NB4 (cell line): ENCODE measurements around the gene MCF2L.

ENCODE experiments used
- DNase-seq: peaks from one replicate; pipeline ENCODE4 v3.0.0; 2010; ENCODE audit warnings: low read depth
- H3K4me3 ChIP-seq: one replicate; pipeline ENCODE4 v1.5.1; 2011; ENCODE audit warnings: mild to moderate bottlenecking, low read depth, low read length, moderate library complexity
- MYC ChIP-seq: IDR thresholded peaks from 2 replicates; pipeline ENCODE4 v1.6.1; 2011; ENCODE audit warnings: low read depth, low read length
- POLR2A ChIP-seq: IDR thresholded peaks from 2 replicates; pipeline ENCODE4 v1.6.1; 2011; ENCODE audit warnings: mild to moderate bottlenecking; ENCODE audit not compliant: insufficient read length; ENCODE audit errors: extremely low read depth
- TF ChIP-seq, protein P1 (sequence below): IDR thresholded peaks from one replicate; pipeline ENCODE4 v1.5.1; 2012; ENCODE audit warnings: low read depth, low read length
- TF ChIP-seq, protein P2 (sequence below): IDR thresholded peaks from 2 replicates; pipeline ENCODE4 v1.6.1; 2011; ENCODE audit warnings: low read depth, low read length

Gene MCF2L

DNA sequence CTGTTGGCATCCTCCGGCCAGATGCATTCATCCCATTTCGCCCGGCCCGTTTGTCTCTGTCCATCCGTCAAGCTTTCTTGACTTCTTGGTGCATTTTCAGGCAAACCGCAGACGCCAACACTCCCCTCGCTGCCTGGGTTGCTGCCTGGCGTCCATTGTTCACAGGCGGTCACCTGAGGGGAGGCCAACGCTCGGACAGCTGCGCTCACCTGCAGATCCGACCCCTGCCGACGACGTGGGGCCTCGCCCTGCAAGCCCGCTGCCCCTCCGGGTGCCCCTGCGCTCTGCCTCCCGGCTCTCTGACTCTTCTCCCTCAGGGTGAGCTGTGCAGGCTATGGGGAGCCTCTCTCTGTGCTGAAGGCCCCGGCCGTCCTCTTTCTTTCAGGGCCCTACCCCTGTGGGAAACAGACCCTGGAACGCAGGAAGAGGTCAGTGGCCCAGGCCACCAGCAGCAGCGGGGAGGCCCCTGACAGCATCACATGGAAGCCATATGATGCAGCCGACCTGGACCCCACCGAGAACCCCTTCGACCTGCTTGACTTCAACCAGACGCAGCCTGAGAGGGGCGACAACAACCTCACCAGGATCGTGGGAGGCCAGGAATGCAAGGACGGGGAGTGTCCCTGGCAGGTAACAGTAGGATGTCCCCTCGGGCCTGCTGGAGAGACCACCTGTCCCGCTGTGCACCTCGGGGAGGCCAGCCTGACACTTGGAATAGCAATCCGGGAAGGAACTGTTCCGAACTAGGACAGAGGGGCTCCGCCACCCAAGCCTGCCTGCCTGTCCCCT, 174.6 kb downstream of the MCF2L start:
- H3K4me3 ChIP-seq: no peak overlapping the region
- TF ChIP-seq, protein P1, sequence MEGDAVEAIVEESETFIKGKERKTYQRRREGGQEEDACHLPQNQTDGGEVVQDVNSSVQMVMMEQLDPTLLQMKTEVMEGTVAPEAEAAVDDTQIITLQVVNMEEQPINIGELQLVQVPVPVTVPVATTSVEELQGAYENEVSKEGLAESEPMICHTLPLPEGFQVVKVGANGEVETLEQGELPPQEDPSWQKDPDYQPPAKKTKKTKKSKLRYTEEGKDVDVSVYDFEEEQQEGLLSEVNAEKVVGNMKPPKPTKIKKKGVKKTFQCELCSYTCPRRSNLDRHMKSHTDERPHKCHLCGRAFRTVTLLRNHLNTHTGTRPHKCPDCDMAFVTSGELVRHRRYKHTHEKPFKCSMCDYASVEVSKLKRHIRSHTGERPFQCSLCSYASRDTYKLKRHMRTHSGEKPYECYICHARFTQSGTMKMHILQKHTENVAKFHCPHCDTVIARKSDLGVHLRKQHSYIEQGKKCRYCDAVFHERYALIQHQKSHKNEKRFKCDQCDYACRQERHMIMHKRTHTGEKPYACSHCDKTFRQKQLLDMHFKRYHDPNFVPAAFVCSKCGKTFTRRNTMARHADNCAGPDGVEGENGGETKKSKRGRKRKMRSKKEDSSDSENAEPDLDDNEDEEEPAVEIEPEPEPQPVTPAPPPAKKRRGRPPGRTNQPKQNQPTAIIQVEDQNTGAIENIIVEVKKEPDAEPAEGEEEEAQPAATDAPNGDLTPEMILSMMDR: no peak
- TF ChIP-seq, protein P2, sequence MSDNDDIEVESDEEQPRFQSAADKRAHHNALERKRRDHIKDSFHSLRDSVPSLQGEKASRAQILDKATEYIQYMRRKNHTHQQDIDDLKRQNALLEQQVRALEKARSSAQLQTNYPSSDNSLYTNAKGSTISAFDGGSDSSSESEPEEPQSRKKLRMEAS: no peak
- no peak for TF ChIP-seq POLR2A
- no peak for TF ChIP-seq MYC
- no peak for DNase-seq

DNA sequence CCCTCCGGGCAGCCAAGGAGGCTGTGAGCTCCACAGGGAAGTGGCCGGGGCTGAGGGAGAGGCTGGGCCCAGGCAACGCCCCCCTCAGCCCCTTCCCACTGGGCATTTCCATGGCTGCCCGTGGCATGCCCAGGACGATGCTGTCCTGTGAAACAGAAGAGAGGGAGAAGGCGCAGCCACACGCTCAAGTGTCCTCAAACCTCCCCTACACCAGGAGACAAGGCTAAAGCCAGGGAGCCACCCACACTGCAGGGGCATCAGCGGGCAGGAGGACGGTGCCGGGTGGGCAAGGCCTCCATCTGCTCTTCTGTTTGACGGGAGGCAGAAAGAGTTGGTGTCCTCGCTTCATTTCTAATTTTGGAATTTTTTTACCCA, 175.2 kb downstream of the MCF2L start:
- no peak overlapping the region for H3K4me3 ChIP-seq
- no peak for DNase-seq
- TF ChIP-seq, protein P1: no peak
- TF ChIP-seq, protein P2: no peak
- TF ChIP-seq MYC: no peak
- TF ChIP-seq POLR2A: no peak

DNA sequence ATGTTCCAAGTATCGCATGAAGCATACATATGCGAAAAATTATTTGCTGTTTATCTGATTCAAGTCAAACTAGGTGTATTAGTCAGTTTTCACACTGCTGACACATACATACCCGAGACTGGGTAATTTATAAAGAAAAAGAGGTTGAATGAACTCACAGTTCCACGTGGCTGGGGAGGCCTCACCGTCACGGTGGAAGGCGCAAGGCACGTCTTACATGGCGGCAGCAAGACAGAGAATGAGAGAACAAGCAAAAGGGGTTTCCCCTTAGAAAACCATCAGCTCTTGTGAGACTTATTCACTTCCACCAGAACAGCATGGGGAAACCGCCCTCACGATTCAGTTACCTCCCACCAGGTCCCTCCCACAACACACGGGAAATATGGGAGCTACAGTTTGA, 176.5 kb downstream of the MCF2L start:
- no peak for DNase-seq
- TF ChIP-seq, protein P2: no peak
- TF ChIP-seq, protein P1: no peak
- no peak overlapping the region for H3K4me3 ChIP-seq

DNA sequence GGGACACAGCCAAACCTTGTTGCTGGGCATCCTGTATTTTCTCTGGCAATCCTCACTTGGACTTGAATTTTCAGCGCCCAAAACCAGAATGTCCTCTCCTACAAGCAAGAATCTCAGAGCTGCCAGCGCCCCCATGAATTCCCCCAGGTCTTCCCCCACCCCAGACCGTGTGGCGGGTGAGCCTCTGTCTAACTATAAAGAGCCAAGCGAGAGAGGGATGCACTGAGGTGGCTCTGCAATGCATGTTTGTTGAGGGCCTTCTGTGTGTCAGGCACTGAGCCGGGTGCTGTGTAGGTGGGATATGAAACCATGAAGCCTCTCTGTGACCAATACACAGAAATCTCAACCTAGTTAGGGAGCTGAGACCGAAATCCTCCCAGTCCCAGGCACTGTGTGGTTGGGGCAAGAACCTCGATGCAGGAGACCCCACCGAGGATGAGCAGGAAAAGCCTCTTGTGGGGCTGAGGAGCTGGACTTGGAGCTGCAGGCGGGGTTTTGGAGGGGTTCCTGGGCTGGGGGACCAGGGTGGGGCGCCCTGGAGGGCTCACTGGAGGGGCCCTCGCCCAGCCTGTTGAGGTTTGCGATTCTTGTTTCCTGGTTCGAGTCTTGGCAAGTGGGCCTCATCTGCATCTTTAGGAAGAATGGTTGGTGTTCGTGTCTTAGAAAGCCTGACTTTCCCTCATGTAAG, 177.0 kb downstream of the MCF2L start:
- TF ChIP-seq POLR2A: no peak
- TF ChIP-seq, protein P1: no peak
- no peak for DNase-seq
- H3K4me3 ChIP-seq: no peak overlapping the region

DNA sequence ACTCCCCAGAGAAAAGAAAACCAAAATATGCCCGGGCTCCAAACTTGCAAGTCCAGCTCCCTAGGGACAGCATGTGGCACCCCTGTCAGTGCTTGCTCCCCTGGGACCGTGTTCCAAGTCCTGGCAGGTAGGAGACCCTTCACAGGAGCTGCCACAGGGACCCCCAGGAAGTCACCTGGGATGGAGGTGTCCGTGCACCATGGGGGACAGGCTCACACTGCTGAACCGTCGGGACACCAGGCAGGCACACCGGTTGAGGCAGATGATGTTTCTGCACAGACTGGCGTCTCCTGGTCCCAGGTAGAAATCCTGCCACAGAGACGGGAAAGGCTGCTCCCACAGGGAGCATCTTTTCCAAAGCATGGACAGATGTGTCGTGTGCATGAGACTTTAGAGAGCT, 177.7 kb downstream of the MCF2L start:
- TF ChIP-seq, protein P2: no peak
- TF ChIP-seq MYC (no peak), POLR2A (no peak)
- TF ChIP-seq, protein P1: no peak
- no peak for DNase-seq
- H3K4me3 ChIP-seq: no peak overlapping the region
